GM19351 (cell line): Measurements from ENCODE around the gene KCNH2.

ENCODE experiments used
- ATAC-seq: cut with Tn5 transposase; IDR thresholded peaks from one replicate; pipeline ENCODE4 v1.9.1; 2021; ENCODE audit warnings: mild to moderate bottlenecking, moderate library complexity; ENCODE audit not compliant: unreplicated experiment

KCNH2 gene

GRCh38 chr7:150937848-150938561 is 40.1 kb downstream of the KCNH2 start:
- ATAC-seq = no peak

- no peak for ATAC-seq
Measured at GRCh38 chr7:150936018-150936417, 42.1 kb downstream of the KCNH2 start.

- no peak for ATAC-seq
Measured at GRCh38 chr7:150935149-150935548, 43.0 kb downstream of the KCNH2 start.

GRCh38 chr7:150934045-150934766 is 43.9 kb downstream of the KCNH2 start:
- ATAC-seq = no peak

GRCh38 chr7:150931199-150931869 is 46.8 kb downstream of the KCNH2 start:
- ATAC-seq = no peak

GRCh38 chr7:150928541-150928940 is 49.6 kb downstream of the KCNH2 start:
- no peak for ATAC-seq

GRCh38 chr7:150927956-150928344 is 50.2 kb downstream of the KCNH2 start:
- no peak for ATAC-seq

GRCh38 chr7:150927157-150927955 is 50.8 kb downstream of the KCNH2 start:
- ATAC-seq = no peak

GRCh38 chr7:150926066-150926465 is 52.1 kb downstream of the KCNH2 start:
- ATAC-seq = no peak

GRCh38 chr7:150924369-150924781 is 53.7 kb downstream of the KCNH2 start:
- no peak for ATAC-seq

GRCh38 chr7:150923802-150924201 is 54.3 kb downstream of the KCNH2 start:
- ATAC-seq = no peak

GRCh38 chr7:150923196-150923595 is 54.9 kb downstream of the KCNH2 start:
- ATAC-seq = no peak

GRCh38 chr7:150919160-150919559 is 59.0 kb downstream of the KCNH2 start:
- ATAC-seq = no peak

GRCh38 chr7:150918378-150918777 is 59.7 kb downstream of the KCNH2 start:
- ATAC-seq = no peak

- ATAC-seq = no peak
Measured at GRCh38 chr7:150917969-150918368, 60.2 kb downstream of the KCNH2 start.

- no peak for ATAC-seq
Measured at GRCh38 chr7:150916670-150917069, 61.5 kb downstream of the KCNH2 start.

- ATAC-seq = no peak
Measured at GRCh38 chr7:150914966-150915365, 63.2 kb downstream of the KCNH2 start.

- ATAC-seq = no peak
Measured at GRCh38 chr7:150914196-150914595, 63.9 kb downstream of the KCNH2 start.

GRCh38 chr7:150912427-150912826 is 65.7 kb downstream of the KCNH2 start:
- ATAC-seq = no peak

- no peak for ATAC-seq
Measured at GRCh38 chr7:150911590-150912267, 66.4 kb downstream of the KCNH2 start.
